Peyer's patch (tissue), 4 donors: ENCODE measurements around the gene LTF.
"Not testable (repeated sequence)": the region's sequence is repeated elsewhere in the genome, so short reads cannot be mapped to it uniquely, and the experiment has no call there.

Experiments
- POLR2A ChIP-seq, 2 donors: fragments of 450-650 bp; IDR thresholded peaks; one replicate each; pipeline ENCODE4 v1.5.1; 2017; ENCODE audit warnings: antibody characterized with exemption in 2 of 2, mild to moderate bottlenecking in 2 of 2, moderate library complexity in 2 of 2
- TF ChIP-seq, protein P1 (sequence below), 6 experiments: fragments of 450-650 bp in 4 of 6; fragments of 200-600 bp in 2 of 6; sonication (generic) in 1 of 6; IDR thresholded peaks; one replicate each; pipeline ENCODE4 v1.5.1; 2017 to 2019; ENCODE audit warnings: antibody characterized with exemption in 6 of 6, mild to moderate bottlenecking in 3 of 6, moderate library complexity in 1 of 6

DNA sequence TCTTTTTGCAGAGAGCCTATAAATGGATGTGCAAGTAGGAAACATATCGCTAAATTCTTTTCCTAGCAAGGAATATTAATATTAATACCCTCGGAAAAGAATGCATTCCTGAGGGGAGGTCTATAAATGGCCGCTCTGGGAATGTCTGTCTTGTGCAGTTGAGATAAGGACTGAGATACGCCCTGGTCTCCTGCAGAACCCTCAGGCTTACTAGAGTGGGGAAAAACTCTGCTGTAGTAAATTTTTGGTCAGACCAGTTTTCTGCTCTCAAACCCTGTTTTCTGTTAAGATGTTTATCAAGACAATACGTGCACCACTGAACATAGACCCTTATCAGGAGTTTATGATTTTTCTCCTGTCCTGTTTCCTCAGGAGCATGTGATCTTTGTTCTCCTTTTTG, 32.8 kb downstream of the LTF start:
- TF ChIP-seq, protein P1, sequence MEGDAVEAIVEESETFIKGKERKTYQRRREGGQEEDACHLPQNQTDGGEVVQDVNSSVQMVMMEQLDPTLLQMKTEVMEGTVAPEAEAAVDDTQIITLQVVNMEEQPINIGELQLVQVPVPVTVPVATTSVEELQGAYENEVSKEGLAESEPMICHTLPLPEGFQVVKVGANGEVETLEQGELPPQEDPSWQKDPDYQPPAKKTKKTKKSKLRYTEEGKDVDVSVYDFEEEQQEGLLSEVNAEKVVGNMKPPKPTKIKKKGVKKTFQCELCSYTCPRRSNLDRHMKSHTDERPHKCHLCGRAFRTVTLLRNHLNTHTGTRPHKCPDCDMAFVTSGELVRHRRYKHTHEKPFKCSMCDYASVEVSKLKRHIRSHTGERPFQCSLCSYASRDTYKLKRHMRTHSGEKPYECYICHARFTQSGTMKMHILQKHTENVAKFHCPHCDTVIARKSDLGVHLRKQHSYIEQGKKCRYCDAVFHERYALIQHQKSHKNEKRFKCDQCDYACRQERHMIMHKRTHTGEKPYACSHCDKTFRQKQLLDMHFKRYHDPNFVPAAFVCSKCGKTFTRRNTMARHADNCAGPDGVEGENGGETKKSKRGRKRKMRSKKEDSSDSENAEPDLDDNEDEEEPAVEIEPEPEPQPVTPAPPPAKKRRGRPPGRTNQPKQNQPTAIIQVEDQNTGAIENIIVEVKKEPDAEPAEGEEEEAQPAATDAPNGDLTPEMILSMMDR (IDR thresholded peaks at IDR 0.05) = not testable (repeated sequence)
- not testable (repeated sequence) for TF ChIP-seq POLR2A (IDR thresholded peaks at IDR 0.05)
